Parathyroid adenoma (tissue), 2 donors: ENCODE measurements around the gene ACSS3.

Experiments used
- H2AFZ ChIP-seq: fragments of 300-600 bp; sonication (generic); one replicate; pipeline ENCODE4 v1.7.0; 2017; ENCODE audit warnings: antibody characterized with exemption, mild to moderate bottlenecking
- H3K27ac ChIP-seq: fragments of 300-600 bp; sonication (generic); one replicate; pipeline ENCODE4 v1.7.0; 2017
- H3K27me3 ChIP-seq: fragments of 300-600 bp; sonication (generic); one replicate; pipeline ENCODE4 v1.7.0; 2017; ENCODE audit warnings: low read length; ENCODE audit not compliant: control insufficient read depth, insufficient read depth
- H3K36me3 ChIP-seq: fragments of 300-600 bp; sonication (generic); one replicate; pipeline ENCODE4 v1.7.0; 2017; ENCODE audit warnings: low read length; ENCODE audit not compliant: control insufficient read depth, insufficient read depth
- H3K4me1 ChIP-seq: fragments of 300-600 bp; sonication (generic); one replicate; pipeline ENCODE4 v1.7.0; 2017; ENCODE audit warnings: control low read depth
- H3K4me2 ChIP-seq: fragments of 300-600 bp; sonication (generic); one replicate; pipeline ENCODE4 v1.7.0; 2017; ENCODE audit warnings: low read length
- H3K4me3 ChIP-seq: fragments of 300-600 bp; sonication (generic); one replicate; pipeline ENCODE4 v1.7.0; 2017; ENCODE audit warnings: low read depth, low read length
- H3K79me2 ChIP-seq: fragments of 300-600 bp; sonication (generic); one replicate; pipeline ENCODE4 v1.7.0; 2017; ENCODE audit warnings: control low read depth
- H3K9ac ChIP-seq: fragments of 300-600 bp; sonication (generic); one replicate; pipeline ENCODE4 v1.7.0; 2017; ENCODE audit warnings: mild to moderate bottlenecking
- H3K9me3 ChIP-seq: fragments of 300-600 bp; sonication (generic); one replicate; pipeline ENCODE4 v1.7.0; 2017; ENCODE audit warnings: low read length; ENCODE audit not compliant: control insufficient read depth
- CTCF ChIP-seq: fragments of 300-600 bp; sonication (generic); IDR thresholded peaks from one replicate; pipeline ENCODE4 v1.7.0; 2017; ENCODE audit warnings: antibody characterized with exemption, mild to moderate bottlenecking
- donor health status: primary hyperparathyroidism.

ACSS3 gene

GRCh38 chr12:81089412-81089811 lies 11.5 kb downstream of the ACSS3 start:
- H3K9ac ChIP-seq = no peak overlapping the region
- no peak overlapping the region for H3K4me3 ChIP-seq
- no peak overlapping the region for H3K4me2 ChIP-seq
- H3K27ac ChIP-seq = no peak overlapping the region
- H3K79me2 ChIP-seq = no peaks in the 10 kb centered on the region
- no peaks in the 10 kb centered on the region for H3K36me3 ChIP-seq
- no peak for TF ChIP-seq CTCF
- H3K4me1 ChIP-seq = no peaks in the 10 kb centered on the region
- H2AFZ ChIP-seq = no peak overlapping the region
- H3K27me3 ChIP-seq = no peaks in the 10 kb centered on the region
- no peaks in the 10 kb centered on the region for H3K9me3 ChIP-seq

DNA sequence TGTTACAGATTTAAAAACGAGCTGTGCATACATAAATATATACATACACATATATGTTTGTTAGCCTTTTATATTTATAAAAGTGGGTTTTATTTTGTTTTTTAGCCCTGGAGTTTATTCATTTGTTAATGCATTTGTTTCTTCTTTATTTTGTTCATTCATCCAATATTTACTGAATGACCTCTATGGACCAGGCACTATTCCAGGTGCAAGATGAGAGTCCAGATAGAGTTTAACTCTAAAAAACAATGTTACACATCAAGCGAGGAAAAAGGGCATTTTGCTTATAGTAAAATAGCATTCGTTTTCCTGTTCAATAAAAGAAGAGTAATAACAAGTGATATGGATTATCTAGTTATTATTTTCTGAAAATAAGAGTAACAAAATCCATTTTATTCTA lies 14.2 kb downstream of the ACSS3 start:
- no peaks in the 10 kb centered on the region for H3K4me1 ChIP-seq
- no peaks in the 10 kb centered on the region for H3K27me3 ChIP-seq
- no peak overlapping the region for H3K9ac ChIP-seq
- H3K4me3 ChIP-seq = no peak overlapping the region
- no peak overlapping the region for H3K27ac ChIP-seq
- no peak overlapping the region for H3K4me2 ChIP-seq
- no peak overlapping the region for H2AFZ ChIP-seq
- no peaks in the 10 kb centered on the region for H3K36me3 ChIP-seq
- H3K79me2 ChIP-seq = no peaks in the 10 kb centered on the region
- TF ChIP-seq CTCF = no peak
- H3K9me3 ChIP-seq = no peaks in the 10 kb centered on the region

DNA sequence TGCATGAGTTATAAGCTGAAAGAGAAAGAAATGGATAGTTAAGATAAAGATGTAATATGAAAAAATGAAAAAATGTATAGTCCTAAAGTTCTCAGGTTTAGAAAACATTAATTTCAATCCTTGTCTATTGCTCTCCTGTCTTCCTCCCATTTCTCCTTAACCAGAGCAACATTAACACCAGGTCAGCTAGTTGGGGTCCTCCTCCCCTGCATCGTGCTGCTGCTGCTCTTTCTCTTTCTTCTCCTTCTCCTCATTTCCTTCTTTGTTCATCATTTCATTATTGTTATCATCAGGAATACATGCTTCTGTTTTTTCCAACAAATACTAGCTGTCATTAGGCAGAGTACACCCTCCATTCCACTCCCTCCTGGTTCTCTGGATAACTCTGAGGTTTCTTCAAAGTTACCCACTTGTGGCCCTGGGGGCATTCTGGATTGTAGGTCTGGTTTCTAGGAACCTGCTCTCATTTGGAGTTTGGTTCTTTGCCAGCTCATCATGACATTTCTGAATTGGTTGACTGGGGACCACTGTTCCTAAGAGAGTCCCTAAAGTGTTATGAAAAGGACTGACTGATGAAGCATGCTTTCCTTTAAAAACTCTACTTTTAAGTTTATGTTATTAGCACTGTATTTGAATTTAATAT lies 17.0 kb downstream of the ACSS3 start:
- Histone ChIP-seq H3K27me3 (no peaks in the 10 kb centered on the region), H3K4me3 (no peak overlapping the region), H3K79me2 (no peaks in the 10 kb centered on the region), H3K9me3 (no peaks in the 10 kb centered on the region), H3K9ac (no peak overlapping the region), H3K27ac (no peak overlapping the region), H3K36me3 (no peaks in the 10 kb centered on the region), H3K4me1 (no peaks in the 10 kb centered on the region), H3K4me2 (no peak overlapping the region), H2AFZ (no peak overlapping the region)
- TF ChIP-seq CTCF = no peak

DNA sequence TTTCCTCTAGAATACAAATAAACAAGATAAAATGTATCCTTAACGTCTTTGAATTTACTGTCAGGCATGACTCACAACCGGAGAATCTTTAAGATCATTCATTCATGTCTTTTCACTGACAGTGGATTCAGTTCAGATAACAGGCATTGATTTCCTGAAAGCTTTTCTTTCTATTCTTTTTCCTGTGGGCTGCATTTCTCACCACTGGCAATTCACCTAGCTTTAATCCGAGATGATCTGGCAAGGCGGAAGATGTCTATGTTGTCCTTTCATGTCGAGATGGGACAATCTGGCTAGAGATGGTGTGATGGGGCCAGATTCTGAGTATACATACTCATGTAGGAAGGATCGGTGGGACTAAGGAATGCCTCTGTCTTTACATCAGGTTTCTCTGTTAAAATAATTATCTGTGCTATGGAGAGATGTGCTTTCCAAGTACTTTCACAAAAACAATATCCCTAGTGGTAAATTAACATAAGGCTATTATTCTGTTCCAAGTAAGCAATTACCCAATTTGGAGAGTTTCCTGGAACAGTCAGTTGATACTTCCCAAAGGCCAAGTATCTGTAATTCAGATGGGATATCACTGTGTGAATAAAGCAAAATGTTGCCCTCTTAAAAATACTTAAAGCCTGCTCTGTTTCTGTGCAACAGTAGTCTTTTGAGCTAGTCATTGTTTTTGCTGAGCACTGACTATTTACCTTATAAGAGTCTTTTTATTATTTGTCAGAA lies 17.8 kb downstream of the ACSS3 start:
- no peak overlapping the region for H2AFZ ChIP-seq
- no peaks in the 10 kb centered on the region for H3K36me3 ChIP-seq
- H3K79me2 ChIP-seq = no peaks in the 10 kb centered on the region
- no peak overlapping the region for H3K4me2 ChIP-seq
- no peak overlapping the region for H3K4me3 ChIP-seq
- no peak overlapping the region for H3K27ac ChIP-seq
- TF ChIP-seq CTCF = no peak
- no peaks in the 10 kb centered on the region for H3K27me3 ChIP-seq
- H3K9ac ChIP-seq = no peak overlapping the region
- no peaks in the 10 kb centered on the region for H3K4me1 ChIP-seq
- H3K9me3 ChIP-seq = no peaks in the 10 kb centered on the region

GRCh38 chr12:81105687-81106086 lies 27.8 kb downstream of the ACSS3 start:
- H3K4me2 ChIP-seq = no peak overlapping the region
- H3K27ac ChIP-seq = no peak overlapping the region
- H2AFZ ChIP-seq = no peak overlapping the region
- no peak overlapping the region for H3K4me3 ChIP-seq
- no peak for TF ChIP-seq CTCF
- no peaks in the 10 kb centered on the region for H3K27me3 ChIP-seq
- H3K9ac ChIP-seq = no peak overlapping the region
- H3K9me3 ChIP-seq = no peaks in the 10 kb centered on the region
- H3K79me2 ChIP-seq = no peaks in the 10 kb centered on the region
- H3K36me3 ChIP-seq = no peaks in the 10 kb centered on the region
- H3K4me1 ChIP-seq = no peaks in the 10 kb centered on the region
